ENCODE data around the gene MRPL11.

Gene MRPL11

GRCh38 chr11:66415423-66415822 is 23.2 kb downstream of the MRPL11 start:
- Histone ChIP-seq H3K36me3 (replicated peaks; ENCODE audit: insufficient read depth, low read length) (no peaks in the 10 kb centered on the region), H3K79me2 (ENCODE audit: low read length) (no peaks in the 10 kb centered on the region), H3K27ac (ENCODE audit: low read length) (no peak overlapping the region), H3K9me2 (replicated peaks; ENCODE audit: insufficient read depth, low read length) (no peaks in the 10 kb centered on the region), H2AFZ (ENCODE audit: low read length) (no peak overlapping the region), H3K4me2 (ENCODE audit: low read depth, low read length) (no peak overlapping the region), H3K4me3 (ENCODE audit: low read length) (no peak overlapping the region), H3F3A (ENCODE audit: insufficient read depth, low read length) (no peaks in the 10 kb centered on the region), H4K20me1 (ENCODE audit: insufficient read depth, low read length) (no peaks in the 10 kb centered on the region), H3K9ac (ENCODE audit: low read length) (no peak overlapping the region), H3K27me3 (replicated peaks; ENCODE audit: insufficient read depth, low read length) (peaks cover 69% of the 10 kb centered on the region), H3K4me1 (ENCODE audit: low read length) (no peaks in the 10 kb centered on the region), H3K9me3 (replicated peaks; ENCODE audit: insufficient read depth, low read length) (no peaks in the 10 kb centered on the region)
- DNase-seq: no peak
- TF ChIP-seq EZH2phosphoT487 (IDR thresholded peaks at IDR 0.05; ENCODE audit: low read length) (no peak), EZH2 (optimal IDR thresholded peaks at IDR 0.05; ENCODE audit: low read depth, low read length) (no peak), CTCF (IDR thresholded peaks at IDR 0.05; ENCODE audit: low read length) (no peak)

GRCh38 chr11:66414120-66414934 is 24.3 kb downstream of the MRPL11 start:
- no peak for TF ChIP-seq CTCF (IDR thresholded peaks at IDR 0.05; ENCODE audit: low read length)
- TF ChIP-seq EZH2phosphoT487 (IDR thresholded peaks at IDR 0.05; ENCODE audit: low read length): no peak
- TF ChIP-seq EZH2 (optimal IDR thresholded peaks at IDR 0.05; ENCODE audit: low read depth, low read length): no peak
- no peak overlapping the region for H3K27ac ChIP-seq (ENCODE audit: low read length)
- H3K4me2 ChIP-seq (ENCODE audit: low read depth, low read length): no peak overlapping the region
- H3K9me2 ChIP-seq (replicated peaks; ENCODE audit: insufficient read depth, low read length): no peaks in the 10 kb centered on the region
- no peaks in the 10 kb centered on the region for H3K4me1 ChIP-seq (ENCODE audit: low read length)
- H3K9ac ChIP-seq (ENCODE audit: low read length): no peak overlapping the region
- H3K79me2 ChIP-seq (ENCODE audit: low read length): no peaks in the 10 kb centered on the region
- no peaks in the 10 kb centered on the region for H4K20me1 ChIP-seq (ENCODE audit: insufficient read depth, low read length)
- peaks cover 80% of the 10 kb centered on the region for H3K27me3 ChIP-seq (replicated peaks; ENCODE audit: insufficient read depth, low read length)
- no peaks in the 10 kb centered on the region for H3F3A ChIP-seq (ENCODE audit: insufficient read depth, low read length)
- DNase-seq: no peak
- H3K4me3 ChIP-seq (ENCODE audit: low read length): no peak overlapping the region
- H3K9me3 ChIP-seq (replicated peaks; ENCODE audit: insufficient read depth, low read length): no peaks in the 10 kb centered on the region
- no peaks in the 10 kb centered on the region for H3K36me3 ChIP-seq (replicated peaks; ENCODE audit: insufficient read depth, low read length)
- H2AFZ ChIP-seq (ENCODE audit: low read length): no peak overlapping the region

- Histone ChIP-seq H3F3A (ENCODE audit: insufficient read depth, low read length) (no peaks in the 10 kb centered on the region), H4K20me1 (ENCODE audit: insufficient read depth, low read length) (no peaks in the 10 kb centered on the region), H3K9me2 (replicated peaks; ENCODE audit: insufficient read depth, low read length) (no peaks in the 10 kb centered on the region), H3K27ac (ENCODE audit: low read length) (no peak overlapping the region), H3K27me3 (replicated peaks; ENCODE audit: insufficient read depth, low read length) (peaks cover 85% of the 10 kb centered on the region), H2AFZ (ENCODE audit: low read length) (no peak overlapping the region), H3K9ac (ENCODE audit: low read length) (no peak overlapping the region), H3K9me3 (replicated peaks; ENCODE audit: insufficient read depth, low read length) (no peaks in the 10 kb centered on the region), H3K36me3 (replicated peaks; ENCODE audit: insufficient read depth, low read length) (no peaks in the 10 kb centered on the region), H3K79me2 (ENCODE audit: low read length) (no peaks in the 10 kb centered on the region), H3K4me2 (ENCODE audit: low read depth, low read length) (no peak overlapping the region), H3K4me1 (ENCODE audit: low read length) (no peaks in the 10 kb centered on the region), H3K4me3 (ENCODE audit: low read length) (no peak overlapping the region)
- DNase-seq: no peak
- TF ChIP-seq EZH2 (optimal IDR thresholded peaks at IDR 0.05; ENCODE audit: low read depth, low read length) (no peak), EZH2phosphoT487 (IDR thresholded peaks at IDR 0.05; ENCODE audit: low read length) (no peak), CTCF (IDR thresholded peaks at IDR 0.05; ENCODE audit: low read length) (no peak)
These were observed 25.5 kb downstream of the MRPL11 start for GRCh38 chr11:66413167-66413566.
